Measurements from ENCODE around the gene C2CD2L.

GRCh38 chr11:119111361-119111925, 4.3 kb downstream of the C2CD2L start:
- TF ChIP-seq, protein P1, sequence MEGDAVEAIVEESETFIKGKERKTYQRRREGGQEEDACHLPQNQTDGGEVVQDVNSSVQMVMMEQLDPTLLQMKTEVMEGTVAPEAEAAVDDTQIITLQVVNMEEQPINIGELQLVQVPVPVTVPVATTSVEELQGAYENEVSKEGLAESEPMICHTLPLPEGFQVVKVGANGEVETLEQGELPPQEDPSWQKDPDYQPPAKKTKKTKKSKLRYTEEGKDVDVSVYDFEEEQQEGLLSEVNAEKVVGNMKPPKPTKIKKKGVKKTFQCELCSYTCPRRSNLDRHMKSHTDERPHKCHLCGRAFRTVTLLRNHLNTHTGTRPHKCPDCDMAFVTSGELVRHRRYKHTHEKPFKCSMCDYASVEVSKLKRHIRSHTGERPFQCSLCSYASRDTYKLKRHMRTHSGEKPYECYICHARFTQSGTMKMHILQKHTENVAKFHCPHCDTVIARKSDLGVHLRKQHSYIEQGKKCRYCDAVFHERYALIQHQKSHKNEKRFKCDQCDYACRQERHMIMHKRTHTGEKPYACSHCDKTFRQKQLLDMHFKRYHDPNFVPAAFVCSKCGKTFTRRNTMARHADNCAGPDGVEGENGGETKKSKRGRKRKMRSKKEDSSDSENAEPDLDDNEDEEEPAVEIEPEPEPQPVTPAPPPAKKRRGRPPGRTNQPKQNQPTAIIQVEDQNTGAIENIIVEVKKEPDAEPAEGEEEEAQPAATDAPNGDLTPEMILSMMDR (IDR thresholded peaks at IDR 0.05 in 4 of 5, conservative IDR thresholded peaks at IDR 0.05 in 1 of 5): no peak
- TF ChIP-seq POLR2A (IDR thresholded peaks at IDR 0.05): no peak
